Thoracic aorta (tissue), 2 donors: ENCODE results near the gene CCDC92. TPM values are rescaled to one million over a fixed set of nuclear protein-coding genes. Genes with fewer than 3 reads are reported as not detected.

Source experiments
- ATAC-seq: fragments of 150-250 bp; one replicate; pipeline ENCODE4 v1.8.0; 2017; ENCODE audit warnings: low read depth; ENCODE audit not compliant: insufficient number of reproducible peaks, low FRiP score
- DNase-seq: peaks from one replicate; pipeline ENCODE4 v3.0.0-alpha.2; 2020; ENCODE audit warnings: low spot score
- H3K27ac ChIP-seq, 2 donors: fragments of 200-600 bp; sonication (generic); 1 replicate in 1 of 2; 2 replicates in 1 of 2; pipeline ENCODE4 v1.5.1; 2016; ENCODE audit warnings: mild to moderate bottlenecking in 2 of 2, moderate library complexity in 2 of 2
- H3K27me3 ChIP-seq: fragments of 200-600 bp; sonication (generic); replicated peaks from 2 replicates; pipeline ENCODE4 v1.6.0; 2016; ENCODE audit warnings: mild to moderate bottlenecking; ENCODE audit not compliant: insufficient read depth
- H3K36me3 ChIP-seq: fragments of 200-600 bp; sonication (generic); one replicate; pipeline ENCODE4 v1.5.1; 2016
- H3K4me1 ChIP-seq, 2 donors: fragments of 200-600 bp; sonication (generic); 1 replicate in 1 of 2; 2 replicates in 1 of 2; pipeline versions ENCODE4 v1.5.1 to v1.6.0; 2016; ENCODE audit warnings: low read depth in 2 of 2, mild to moderate bottlenecking in 1 of 2; ENCODE audit not compliant: control insufficient read depth in 1 of 2
- H3K4me3 ChIP-seq: fragments of 200-600 bp; sonication (generic); 2 replicates; pipeline ENCODE4 v1.5.1; 2016; ENCODE audit warnings: mild to moderate bottlenecking
- H3K9me3 ChIP-seq: fragments of 200-600 bp; sonication (generic); 2 replicates; pipeline ENCODE4 v1.5.1; 2016
- total RNA-seq, 2 donors: library from RNA; depleted of rRNA; stranded (reverse); fragments of >200 nt; gene quantifications; one replicate each; pipeline versions ENCODE4 v1.1.0 to v1.2.3, GENCODE V29; 2016
- TF ChIP-seq, protein P1 (sequence below): fragments of 200-600 bp; sonication (generic); IDR thresholded peaks from one replicate; pipeline ENCODE4 v1.5.1; 2019; ENCODE audit warnings: antibody characterized with exemption

Gene CCDC92
- total RNA-seq, 2 donors from 2014 or later = 34.4 to 58.9 TPM

DNA sequence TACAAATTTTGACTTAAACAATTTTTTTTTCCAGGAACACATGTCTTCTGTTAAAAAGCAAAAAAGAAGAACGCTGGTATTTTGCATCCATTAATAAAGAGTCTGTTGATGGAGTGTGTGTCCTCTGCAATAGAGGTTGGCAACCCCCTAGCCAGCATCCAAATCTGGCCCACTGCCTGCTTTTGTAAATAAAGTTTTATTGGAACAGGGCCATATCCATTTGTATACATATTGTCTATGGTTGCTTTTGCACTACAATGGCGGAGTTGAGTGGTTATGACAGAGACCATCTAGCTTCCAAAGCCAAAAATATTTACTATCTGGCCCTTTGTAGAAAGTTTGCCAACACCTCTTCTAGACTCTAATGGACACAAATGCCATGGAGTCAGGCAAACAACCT is 49.6 kb downstream of the CCDC92 start:
- Histone ChIP-seq H3K4me3 (no peak overlapping the region), H3K4me1 (no peaks in the 10 kb centered on the region), H3K9me3 (no peaks in the 10 kb centered on the region), H3K27ac (no peak overlapping the region), H3K27me3 (no peaks in the 10 kb centered on the region), H3K36me3 (no peaks in the 10 kb centered on the region)
- TF ChIP-seq, protein P1, sequence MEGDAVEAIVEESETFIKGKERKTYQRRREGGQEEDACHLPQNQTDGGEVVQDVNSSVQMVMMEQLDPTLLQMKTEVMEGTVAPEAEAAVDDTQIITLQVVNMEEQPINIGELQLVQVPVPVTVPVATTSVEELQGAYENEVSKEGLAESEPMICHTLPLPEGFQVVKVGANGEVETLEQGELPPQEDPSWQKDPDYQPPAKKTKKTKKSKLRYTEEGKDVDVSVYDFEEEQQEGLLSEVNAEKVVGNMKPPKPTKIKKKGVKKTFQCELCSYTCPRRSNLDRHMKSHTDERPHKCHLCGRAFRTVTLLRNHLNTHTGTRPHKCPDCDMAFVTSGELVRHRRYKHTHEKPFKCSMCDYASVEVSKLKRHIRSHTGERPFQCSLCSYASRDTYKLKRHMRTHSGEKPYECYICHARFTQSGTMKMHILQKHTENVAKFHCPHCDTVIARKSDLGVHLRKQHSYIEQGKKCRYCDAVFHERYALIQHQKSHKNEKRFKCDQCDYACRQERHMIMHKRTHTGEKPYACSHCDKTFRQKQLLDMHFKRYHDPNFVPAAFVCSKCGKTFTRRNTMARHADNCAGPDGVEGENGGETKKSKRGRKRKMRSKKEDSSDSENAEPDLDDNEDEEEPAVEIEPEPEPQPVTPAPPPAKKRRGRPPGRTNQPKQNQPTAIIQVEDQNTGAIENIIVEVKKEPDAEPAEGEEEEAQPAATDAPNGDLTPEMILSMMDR = no peak
- no peak for DNase-seq
- no peak for ATAC-seq

DNA sequence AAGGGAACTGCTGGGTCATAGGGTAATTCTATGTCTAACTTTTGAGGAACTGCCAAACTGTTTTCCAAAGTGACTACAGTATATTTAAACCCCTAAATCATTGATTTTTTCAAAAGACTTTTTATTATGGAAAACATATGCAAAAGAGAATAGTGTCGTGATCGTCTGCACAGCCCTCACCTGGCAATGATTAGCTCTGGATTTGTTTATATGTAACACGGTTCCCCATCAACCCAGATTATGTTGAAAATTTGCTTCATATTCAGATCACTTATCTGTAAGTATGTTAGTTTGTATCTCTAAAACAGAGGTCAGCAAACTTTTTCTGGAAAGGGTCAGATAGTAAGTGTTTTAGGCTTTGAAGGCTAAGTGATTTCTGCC is 52.7 kb downstream of the CCDC92 start:
- no peak overlapping the region for H3K27ac ChIP-seq
- ATAC-seq (no peak), DNase-seq (no peak)
- TF ChIP-seq, protein P1 = no peak
- no peaks in the 10 kb centered on the region for H3K9me3 ChIP-seq
- H3K27me3 ChIP-seq = no peaks in the 10 kb centered on the region
- H3K4me1 ChIP-seq = no peaks in the 10 kb centered on the region
- no peak overlapping the region for H3K4me3 ChIP-seq
- H3K36me3 ChIP-seq = no peaks in the 10 kb centered on the region

DNA sequence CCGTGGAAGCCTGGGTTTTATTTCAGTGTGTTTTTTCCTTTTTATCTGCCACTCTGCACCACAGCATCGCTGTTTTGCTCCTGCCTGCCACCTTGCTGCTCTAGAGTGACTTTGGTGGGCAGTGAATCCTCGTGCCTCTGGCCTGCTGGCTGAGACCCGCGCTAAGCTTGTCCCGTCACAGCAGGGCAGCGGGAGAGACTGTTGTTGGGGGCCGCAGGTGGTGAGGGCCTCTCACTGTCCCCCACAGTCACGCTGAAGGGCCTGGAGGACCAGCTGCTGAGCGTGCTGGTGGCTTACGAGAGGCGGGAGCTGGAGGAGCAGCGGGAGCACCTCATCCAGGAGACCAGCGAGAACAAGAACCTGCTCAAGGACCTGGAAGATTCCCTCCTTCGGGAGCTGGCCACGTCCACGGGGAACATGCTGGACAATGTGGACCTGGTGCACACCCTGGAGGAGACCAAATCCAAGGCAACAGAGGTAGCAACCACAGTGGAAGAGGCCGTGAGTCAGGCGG is 55.2 kb downstream of the CCDC92 start:
- Histone ChIP-seq H3K9me3 (no peaks in the 10 kb centered on the region), H3K27ac (no peak overlapping the region), H3K27me3 (no peaks in the 10 kb centered on the region), H3K4me1 (no peaks in the 10 kb centered on the region), H3K4me3 (no peak overlapping the region), H3K36me3 (no peaks in the 10 kb centered on the region)
- TF ChIP-seq, protein P1 = no peak
- ATAC-seq = no peak
- DNase-seq = no peak

DNA sequence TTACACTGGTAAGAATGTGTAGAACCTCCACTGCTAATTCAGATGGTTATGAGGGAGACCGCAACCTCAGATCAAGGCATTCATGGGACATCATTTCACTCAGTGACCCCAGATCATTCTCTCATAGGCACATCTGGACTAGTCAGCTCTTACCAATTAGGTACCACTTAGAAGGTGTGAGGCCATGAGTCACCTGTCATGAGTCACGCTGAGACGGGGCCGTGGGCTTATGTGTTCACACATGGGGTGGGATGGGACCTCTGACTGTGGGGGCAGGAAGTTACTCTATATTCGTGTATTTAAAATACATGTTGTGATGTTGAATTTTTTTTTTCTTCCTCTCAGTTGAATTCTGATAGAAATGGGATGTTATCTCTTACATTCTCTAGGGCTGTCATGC is 55.9 kb downstream of the CCDC92 start:
- TF ChIP-seq, protein P1 = no peak
- H3K27me3 ChIP-seq = no peaks in the 10 kb centered on the region
- no peak overlapping the region for H3K4me3 ChIP-seq
- no peaks in the 10 kb centered on the region for H3K36me3 ChIP-seq
- ATAC-seq = no peak
- no peak overlapping the region for H3K27ac ChIP-seq
- no peaks in the 10 kb centered on the region for H3K9me3 ChIP-seq
- no peak for DNase-seq
- no peaks in the 10 kb centered on the region for H3K4me1 ChIP-seq

DNA sequence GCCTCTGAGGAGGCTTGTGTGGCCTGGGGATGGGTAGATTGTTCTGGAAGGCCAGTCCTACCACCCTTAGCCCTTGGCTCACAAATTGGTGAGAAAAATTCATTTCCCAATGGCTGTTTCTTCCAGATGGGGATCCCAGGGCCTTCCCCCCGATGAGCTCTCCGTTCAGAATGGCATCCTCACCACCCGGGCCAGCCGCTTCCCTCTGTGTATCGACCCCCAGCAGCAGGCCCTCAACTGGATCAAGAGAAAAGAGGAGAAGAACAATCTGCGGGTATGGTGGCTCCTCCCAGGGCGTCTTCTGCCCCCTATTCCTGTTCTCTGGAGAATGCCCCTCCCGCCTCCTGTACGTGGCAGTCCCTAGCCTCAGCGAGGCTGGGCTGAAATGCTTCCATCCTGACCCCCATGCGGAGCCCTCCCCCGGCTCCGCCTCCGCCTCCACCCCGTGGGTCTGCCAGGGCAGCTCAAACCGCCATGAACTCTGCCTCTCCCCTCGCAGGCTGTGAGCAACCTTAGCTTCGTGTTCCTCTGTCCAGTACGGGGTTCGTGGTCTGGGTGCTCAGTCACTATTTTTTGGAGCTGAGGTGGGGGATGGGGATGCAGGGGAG is 57.8 kb downstream of the CCDC92 start:
- no peak for DNase-seq
- no peaks in the 10 kb centered on the region for H3K27me3 ChIP-seq
- TF ChIP-seq, protein P1 = no peak

More for the DNA sequence above, 57.8 kb downstream of the CCDC92 start:
- Histone ChIP-seq H3K4me1 (no peaks in the 10 kb centered on the region), H3K27ac (no peak overlapping the region), H3K36me3 (no peaks in the 10 kb centered on the region), H3K4me3 (no peak overlapping the region), H3K9me3 (no peaks in the 10 kb centered on the region)
- ATAC-seq = no peak
